KBM-7 (cell line): ENCODE data around the gene OR4A15.
A peak's percentile ranks its signal among the peaks of the same experiment; 100 is the strongest.

Experiments
- DNase-seq: peaks from one replicate; pipeline ENCODE4 v3.0.0-alpha.2; 2015
- in situ Hi-C: fragments of 300-500 bp; cut with MboI; formaldehyde crosslinking; loops from 2 replicates; pipeline ENCODE4 v1.14.3; 2020; ENCODE audit warnings: low sequenced_read_pairs, low pct_unique_long_range_greater_than_20kb, mixed read lengths

Gene OR4A15

DNA sequence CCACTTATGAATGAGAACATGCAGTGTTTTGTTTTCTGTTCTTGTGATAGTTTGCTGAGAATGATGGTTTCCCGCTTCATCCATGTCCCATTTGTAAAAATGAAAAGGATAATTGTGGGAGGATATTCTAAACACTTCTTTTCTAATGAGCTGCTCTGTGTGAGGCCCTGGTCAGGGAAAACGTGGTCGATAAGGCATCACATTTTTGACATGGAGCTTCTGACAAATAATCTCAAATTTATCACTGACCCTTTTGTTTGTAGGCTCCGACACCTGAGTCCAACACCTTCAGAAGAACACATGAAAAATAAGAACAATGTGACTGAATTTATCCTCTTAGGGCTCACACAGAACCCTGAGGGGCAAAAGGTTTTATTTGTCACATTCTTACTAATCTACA, at the start of gene OR4A15:
TSS of gene OR4A15 (plus strand) at position 301 of the 400 bp plus-strand sequence. CDS start at position 301, 0 bp downstream.
- no peak for DNase-seq
- in situ Hi-C loops, result no loop called here

- in situ Hi-C loops, result no loop called here
- no peak for DNase-seq
Observed at GRCh38 chr11:55324500-55324899, 43.3 kb upstream of the OR4A15 start.

GRCh38 chr11:55342901-55343300, 24.9 kb upstream of the OR4A15 start, which contains the start of gene OR4A16:
Gene OR4A16, plus strand, starts transcription at chr11:55343201. Its CDS starts 0 bp downstream, at chr11:55343201.
- DNase-seq, result no peak
- in situ Hi-C loops, result no loop called here

DNA sequence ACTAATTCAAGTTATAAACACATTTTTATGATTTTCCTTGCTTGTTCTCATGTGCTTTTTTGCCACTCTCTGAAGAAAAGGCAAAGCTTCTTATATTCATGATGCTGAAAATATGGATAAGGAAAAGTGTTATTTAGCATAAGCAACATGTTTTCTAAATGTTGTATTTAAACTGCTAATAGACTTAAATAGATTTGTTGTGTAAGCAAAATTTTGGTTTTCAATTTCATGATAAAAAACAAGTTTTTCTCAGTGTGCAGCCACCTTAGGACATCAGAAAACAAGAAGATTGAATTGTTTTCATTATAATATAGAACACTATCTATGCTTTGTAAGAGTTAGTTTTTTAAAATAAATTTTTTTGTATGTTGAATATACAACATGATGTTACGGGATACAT, 22.5 kb upstream of the OR4A15 start:
- DNase-seq, result no peak
- in situ Hi-C loops, result no loop called here

DNA sequence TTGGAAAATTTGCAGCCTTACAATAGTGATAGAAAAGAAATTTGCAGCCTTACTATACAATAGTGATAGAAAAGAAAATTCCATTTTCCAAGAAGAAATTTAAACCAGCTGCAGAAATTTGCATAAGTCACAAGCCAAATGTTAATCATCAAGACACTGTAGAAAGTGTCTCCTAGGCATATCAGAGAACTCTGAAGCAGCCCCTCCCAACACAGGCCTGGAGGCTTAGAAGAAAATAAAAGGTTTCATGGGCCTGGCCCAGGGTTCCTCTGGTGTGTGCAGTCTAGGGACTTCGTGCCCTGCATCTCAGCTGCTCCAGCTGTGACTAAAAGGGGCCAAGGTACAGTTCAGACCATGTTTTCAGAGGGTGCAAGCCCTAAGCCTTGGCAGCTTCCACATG, 18.7 kb upstream of the OR4A15 start:
- in situ Hi-C loops, result no loop called here
- DNase-seq, result no peak

DNA sequence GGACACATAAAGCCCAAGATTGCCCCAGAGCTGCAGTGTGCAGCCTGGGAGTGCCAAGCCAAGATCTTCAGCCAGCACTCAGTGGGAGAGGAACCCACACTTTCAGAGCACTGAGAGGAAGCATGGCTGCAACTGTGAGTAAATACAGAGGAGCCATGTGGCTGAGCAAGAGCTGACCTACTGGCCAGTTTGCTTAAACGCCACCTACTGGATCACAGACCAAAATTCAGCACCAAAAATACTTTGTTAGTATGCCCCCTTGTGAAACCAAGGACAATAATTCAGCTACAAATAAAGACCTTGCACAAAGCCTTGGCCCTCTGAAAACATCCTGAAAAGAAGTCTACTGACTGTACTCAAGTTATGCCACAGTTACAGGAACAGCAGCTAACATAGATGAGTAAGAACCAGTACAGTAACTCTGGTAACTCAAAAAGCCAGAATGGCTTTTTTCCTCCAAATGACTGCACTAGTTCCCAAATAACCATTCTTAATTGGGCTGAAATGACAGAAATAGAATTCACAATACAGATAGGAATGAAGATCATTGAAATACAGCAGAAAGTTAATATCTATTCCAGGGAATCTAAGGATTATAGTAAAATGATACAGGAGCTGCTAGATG, 10.1 kb upstream of the OR4A15 start:
- in situ Hi-C loops, result no loop called here

GRCh38 chr11:55401011-55401410, 33.2 kb downstream of the OR4A15 start:
- no peak for DNase-seq
- in situ Hi-C loops, result no loop called here

More for the DNA sequence above, 10.1 kb upstream of the OR4A15 start:
- DNase-seq, result peak; percentile 51
